HEK293 (cell line): ENCODE results near the gene MRGPRD.

Source experiments
- ZNF324 ChIP-seq: fragments of 450-650 bp; formaldehyde crosslinking; IDR thresholded peaks from 2 replicates; pipeline ENCODE4 v1.5.1; 2016; ENCODE audit warnings: missing biosample characterization, missing genetic modification characterization
- TF ChIP-seq, protein P1 (sequence below): fragments of 450-650 bp; formaldehyde crosslinking; IDR thresholded peaks from 2 replicates; pipeline ENCODE4 v1.5.1; 2016; ENCODE audit warnings: missing biosample characterization, missing genetic modification characterization

DNA sequence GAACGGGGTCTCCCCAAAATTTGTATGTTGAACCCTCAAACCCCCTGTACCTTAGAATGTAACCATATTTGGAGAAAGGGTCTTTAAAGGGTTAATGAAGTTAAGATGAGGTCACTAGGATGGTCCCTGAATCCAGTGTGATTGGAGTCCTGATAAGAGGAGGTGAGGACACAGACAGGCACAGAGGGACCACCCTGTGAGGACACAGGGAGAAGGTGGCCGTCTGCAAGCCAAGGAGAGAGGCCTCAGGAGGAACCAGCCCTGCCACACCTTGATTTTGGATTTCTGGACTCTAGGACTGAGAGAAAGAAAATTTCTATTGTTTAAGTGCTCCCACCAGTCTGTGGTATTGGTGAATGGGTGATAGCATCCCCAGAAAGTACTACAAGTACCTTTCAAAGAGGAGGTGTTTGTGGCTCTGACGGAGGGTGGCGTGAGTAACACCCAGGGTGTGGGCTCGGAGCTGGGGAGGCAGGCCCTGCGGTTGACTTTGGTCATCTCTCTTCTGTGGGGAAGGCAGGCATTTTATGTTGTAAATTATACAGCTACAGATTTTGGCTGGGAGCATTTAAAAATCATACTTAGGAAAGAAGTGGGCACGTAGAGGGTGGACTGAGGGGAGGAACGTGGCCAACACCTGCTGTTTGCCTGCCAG, 18.4 kb upstream of the MRGPRD start:
- TF ChIP-seq, protein P1, sequence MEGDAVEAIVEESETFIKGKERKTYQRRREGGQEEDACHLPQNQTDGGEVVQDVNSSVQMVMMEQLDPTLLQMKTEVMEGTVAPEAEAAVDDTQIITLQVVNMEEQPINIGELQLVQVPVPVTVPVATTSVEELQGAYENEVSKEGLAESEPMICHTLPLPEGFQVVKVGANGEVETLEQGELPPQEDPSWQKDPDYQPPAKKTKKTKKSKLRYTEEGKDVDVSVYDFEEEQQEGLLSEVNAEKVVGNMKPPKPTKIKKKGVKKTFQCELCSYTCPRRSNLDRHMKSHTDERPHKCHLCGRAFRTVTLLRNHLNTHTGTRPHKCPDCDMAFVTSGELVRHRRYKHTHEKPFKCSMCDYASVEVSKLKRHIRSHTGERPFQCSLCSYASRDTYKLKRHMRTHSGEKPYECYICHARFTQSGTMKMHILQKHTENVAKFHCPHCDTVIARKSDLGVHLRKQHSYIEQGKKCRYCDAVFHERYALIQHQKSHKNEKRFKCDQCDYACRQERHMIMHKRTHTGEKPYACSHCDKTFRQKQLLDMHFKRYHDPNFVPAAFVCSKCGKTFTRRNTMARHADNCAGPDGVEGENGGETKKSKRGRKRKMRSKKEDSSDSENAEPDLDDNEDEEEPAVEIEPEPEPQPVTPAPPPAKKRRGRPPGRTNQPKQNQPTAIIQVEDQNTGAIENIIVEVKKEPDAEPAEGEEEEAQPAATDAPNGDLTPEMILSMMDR, result no peak
- no peak for TF ChIP-seq ZNF324 (tag by site-specific recombination)
